ENCODE measurements around the gene ZBTB43. TPM values are rescaled to one million over a fixed set of nuclear protein-coding genes. Genes with fewer than 3 reads are reported as not detected.

Gene ZBTB43
- total RNA-seq, 1 donor from 2014 or later: 8.2 TPM

- DNase-seq: peak; percentile 62
Measured at GRCh38 chr9:126860077-126860756, 55.4 kb downstream of the ZBTB43 start, which contains the start of gene ZBTB34. Gene ZBTB34 (plus strand): TSS chr9:126860639. CDS start chr9:126879400, 18,761 bp downstream.

GRCh38 chr9:126860757-126861466 is 56.1 kb downstream of the ZBTB43 start:
- DNase-seq: peak; percentile 55

GRCh38 chr9:126861707-126862103 is 56.9 kb downstream of the ZBTB43 start:
- peak; percentile 27 for DNase-seq

- no peak for DNase-seq
Measured at GRCh38 chr9:126862104-126862761, 57.4 kb downstream of the ZBTB43 start.

GRCh38 chr9:126864771-126865170 is 59.9 kb downstream of the ZBTB43 start:
- no peak for DNase-seq

GRCh38 chr9:126869368-126869767 is 64.5 kb downstream of the ZBTB43 start:
- DNase-seq: no peak

- no peak for DNase-seq
Measured at GRCh38 chr9:126872516-126872915, 67.7 kb downstream of the ZBTB43 start.

GRCh38 chr9:126874546-126875314 is 69.9 kb downstream of the ZBTB43 start:
- DNase-seq: no peak

- DNase-seq: no peak
Measured at GRCh38 chr9:126875756-126876510, 71.1 kb downstream of the ZBTB43 start.

- no peak for DNase-seq
Measured at GRCh38 chr9:126876531-126876930, 71.7 kb downstream of the ZBTB43 start.

GRCh38 chr9:126877418-126877817 is 72.6 kb downstream of the ZBTB43 start:
- no peak for DNase-seq

GRCh38 chr9:126879288-126879687 is 74.4 kb downstream of the ZBTB43 start:
- DNase-seq: no peak

- no peak for DNase-seq
Measured at GRCh38 chr9:126880226-126880946, 75.5 kb downstream of the ZBTB43 start.

- no peak for DNase-seq
Measured at GRCh38 chr9:126880947-126881332, 76.1 kb downstream of the ZBTB43 start.

GRCh38 chr9:126882746-126883145 is 77.9 kb downstream of the ZBTB43 start:
- DNase-seq: no peak

GRCh38 chr9:126883636-126884035 is 78.8 kb downstream of the ZBTB43 start:
- no peak for DNase-seq

- peak; percentile 84 for DNase-seq
Measured at GRCh38 chr9:126885131-126885641, 80.3 kb downstream of the ZBTB43 start.

GRCh38 chr9:126886034-126886822 is 81.4 kb downstream of the ZBTB43 start:
- DNase-seq: no peak

- DNase-seq: no peak
Measured at GRCh38 chr9:126886897-126887296, 82.1 kb downstream of the ZBTB43 start.
